ENCODE results near the gene ILKAP. TPM values are rescaled to one million over a fixed set of nuclear protein-coding genes. Genes with fewer than 3 reads are reported as not detected.

Gene ILKAP
- polyA plus RNA-seq, 2 of the 4 experiments (the other 2 are of a cell fraction): 36.3 to 41.4 TPM

- TF ChIP-seq HOXB13 (CRISPR knock-in tag; IDR thresholded peaks at IDR 0.05; ENCODE audit: low read depth): no peak
- TF ChIP-seq ZC3H11A (IDR thresholded peaks at IDR 0.05): no peak
- TF ChIP-seq CHD4 (IDR thresholded peaks at IDR 0.05; ENCODE audit: borderline replicate concordance): no peak
- TF ChIP-seq ELK1 (IDR thresholded peaks at IDR 0.05; ENCODE audit: low read depth, low read length): no peak
- TF ChIP-seq MYC (IDR thresholded peaks at IDR 0.05; ENCODE audit: borderline replicate concordance, low read length): no peak
- TF ChIP-seq ZSCAN20 (CRISPR knock-in tag; IDR thresholded peaks at IDR 0.05): no peak
- TF ChIP-seq BHLHE40 (IDR thresholded peaks at IDR 0.05; ENCODE audit: low read depth, low read length): no peak
- TF ChIP-seq GATA3 (IDR thresholded peaks at IDR 0.05; ENCODE audit: borderline replicate concordance): no peak
- TF ChIP-seq FOSB (CRISPR knock-in tag; IDR thresholded peaks at IDR 0.05): no peak
Observed at GRCh38 chr2:238238311-238238765, 34.8 kb upstream of the ILKAP start (continued).

GRCh38 chr2:238237431-238238135 lies 34.1 kb upstream of the ILKAP start:
- ChIA-PET POLR2A (no interaction called here), CTCF (interaction anchor here (0.6 to 1.3 kb wide), 3 partner anchors 20 to 256 kb away, joined by 3 read pairs; no protein-coding TSS in a partner anchor)
- no peak for TF ChIP-seq REST (IDR thresholded peaks at IDR 0.05)
- TF ChIP-seq HEYL (CRISPR knock-in tag; IDR thresholded peaks at IDR 0.05): no peak
- TF ChIP-seq ELK1 (IDR thresholded peaks at IDR 0.05; ENCODE audit: low read depth, low read length): no peak
- TF ChIP-seq ESRRA (IDR thresholded peaks at IDR 0.05; ENCODE audit: borderline replicate concordance, low read length): no peak
- no peak for TF ChIP-seq GATA3 (IDR thresholded peaks at IDR 0.05; ENCODE audit: borderline replicate concordance)
- no peak for TF ChIP-seq FOSB (CRISPR knock-in tag; IDR thresholded peaks at IDR 0.05)
- no peak for TF ChIP-seq E2F6 (IDR thresholded peaks at IDR 0.05; ENCODE audit: borderline replicate concordance, low read depth)
- no peak for TF ChIP-seq KDM5A (IDR thresholded peaks at IDR 0.05)
- TF ChIP-seq POLR2A (IDR thresholded peaks at IDR 0.05; ENCODE audit: low read length): no peak
- no peak for TF ChIP-seq MAX (IDR thresholded peaks at IDR 0.05)
- TF ChIP-seq ZC3H11A (IDR thresholded peaks at IDR 0.05): no peak
- no peak for TF ChIP-seq PHF8 (IDR thresholded peaks at IDR 0.05; ENCODE audit: borderline replicate concordance, low read depth)
- TF ChIP-seq RFX5 (IDR thresholded peaks at IDR 0.05): no peak

More at GRCh38 chr2:238237431-238238135, 34.1 kb upstream of the ILKAP start:
- no peak overlapping the region for H3K4me2 ChIP-seq
- no peak overlapping the region for H3K27ac ChIP-seq
- H3K9me3 ChIP-seq: no peaks in the 10 kb centered on the region
- no peak overlapping the region for H3K4me3 ChIP-seq
- WGBS (ENCODE audit: missing lambda C conversion rate): 86% methylated on average over 11 of the region's 11 CpGs
- H3K4me1 ChIP-seq: peaks cover 9% of the 10 kb centered on the region; the same call in 1 of the 3 replicates
- ATAC-seq: no peak
- no peak for DNase-seq (ENCODE audit: low read depth in 1 of 2, low spot score in 1 of 2)
- FAIRE-seq: no peak
